Uterus (tissue), 2 donors: Measurements from ENCODE around the gene ATP5ME.

Experiments used
- POLR2A ChIP-seq, 2 donors: fragments of 450-650 bp; IDR thresholded peaks; one replicate each; pipeline ENCODE4 v1.6.1; 2016; ENCODE audit warnings: antibody characterized with exemption in 2 of 2, mild to moderate bottlenecking in 1 of 2, moderate library complexity in 1 of 2
- TF ChIP-seq, protein P1 (sequence below), 4 experiments: fragments of 200-600 bp in 2 of 4; fragments of 450-650 bp in 2 of 4; sonication (generic) in 2 of 4; IDR thresholded peaks; one replicate each; pipeline ENCODE4 v1.5.1; 2016 to 2019; ENCODE audit warnings: antibody characterized with exemption in 4 of 4, mild to moderate bottlenecking in 2 of 4, moderate library complexity in 1 of 4

DNA sequence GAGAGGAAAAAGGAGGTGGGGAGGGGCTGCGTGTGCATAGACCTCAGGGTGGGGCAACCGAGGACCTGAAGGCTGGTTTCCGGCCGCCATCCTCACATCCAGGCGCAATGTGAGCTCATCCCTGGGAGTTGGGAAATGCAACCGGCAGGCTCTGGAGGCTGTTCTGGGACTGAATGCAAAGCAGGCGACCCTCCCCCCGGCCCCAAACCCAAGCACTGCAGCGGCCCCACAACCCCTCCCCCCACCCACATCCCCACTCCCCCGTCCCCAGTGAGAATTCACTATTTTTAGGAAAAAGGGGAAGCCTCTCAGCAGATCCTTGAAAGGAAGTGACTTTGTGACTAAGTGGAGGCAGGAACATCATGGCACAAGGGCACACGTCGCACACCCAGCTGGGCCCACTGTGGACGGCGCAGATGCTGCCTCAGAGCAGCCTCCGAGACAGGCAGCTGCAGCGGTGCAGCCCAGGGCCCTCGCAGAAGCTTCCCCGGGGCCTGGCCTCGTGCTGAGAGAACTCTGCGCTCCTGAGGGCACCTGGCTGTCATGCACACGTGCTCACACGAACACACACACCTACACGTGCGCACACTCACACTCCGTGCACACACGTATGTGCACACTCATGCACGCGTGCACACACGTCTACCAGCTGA lies 50.0 kb downstream of the ATP5ME start:
- TF ChIP-seq, protein P1, sequence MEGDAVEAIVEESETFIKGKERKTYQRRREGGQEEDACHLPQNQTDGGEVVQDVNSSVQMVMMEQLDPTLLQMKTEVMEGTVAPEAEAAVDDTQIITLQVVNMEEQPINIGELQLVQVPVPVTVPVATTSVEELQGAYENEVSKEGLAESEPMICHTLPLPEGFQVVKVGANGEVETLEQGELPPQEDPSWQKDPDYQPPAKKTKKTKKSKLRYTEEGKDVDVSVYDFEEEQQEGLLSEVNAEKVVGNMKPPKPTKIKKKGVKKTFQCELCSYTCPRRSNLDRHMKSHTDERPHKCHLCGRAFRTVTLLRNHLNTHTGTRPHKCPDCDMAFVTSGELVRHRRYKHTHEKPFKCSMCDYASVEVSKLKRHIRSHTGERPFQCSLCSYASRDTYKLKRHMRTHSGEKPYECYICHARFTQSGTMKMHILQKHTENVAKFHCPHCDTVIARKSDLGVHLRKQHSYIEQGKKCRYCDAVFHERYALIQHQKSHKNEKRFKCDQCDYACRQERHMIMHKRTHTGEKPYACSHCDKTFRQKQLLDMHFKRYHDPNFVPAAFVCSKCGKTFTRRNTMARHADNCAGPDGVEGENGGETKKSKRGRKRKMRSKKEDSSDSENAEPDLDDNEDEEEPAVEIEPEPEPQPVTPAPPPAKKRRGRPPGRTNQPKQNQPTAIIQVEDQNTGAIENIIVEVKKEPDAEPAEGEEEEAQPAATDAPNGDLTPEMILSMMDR (IDR thresholded peaks at IDR 0.05): no peak
- TF ChIP-seq POLR2A (IDR thresholded peaks at IDR 0.05): no peak
